ENCODE results near the gene WDR81. TPM values are rescaled to one million over a fixed set of nuclear protein-coding genes. Genes with fewer than 3 reads are reported as not detected.

WDR81 gene
- total RNA-seq, 1 experiment from 2014 or later: 20.5 TPM

DNA sequence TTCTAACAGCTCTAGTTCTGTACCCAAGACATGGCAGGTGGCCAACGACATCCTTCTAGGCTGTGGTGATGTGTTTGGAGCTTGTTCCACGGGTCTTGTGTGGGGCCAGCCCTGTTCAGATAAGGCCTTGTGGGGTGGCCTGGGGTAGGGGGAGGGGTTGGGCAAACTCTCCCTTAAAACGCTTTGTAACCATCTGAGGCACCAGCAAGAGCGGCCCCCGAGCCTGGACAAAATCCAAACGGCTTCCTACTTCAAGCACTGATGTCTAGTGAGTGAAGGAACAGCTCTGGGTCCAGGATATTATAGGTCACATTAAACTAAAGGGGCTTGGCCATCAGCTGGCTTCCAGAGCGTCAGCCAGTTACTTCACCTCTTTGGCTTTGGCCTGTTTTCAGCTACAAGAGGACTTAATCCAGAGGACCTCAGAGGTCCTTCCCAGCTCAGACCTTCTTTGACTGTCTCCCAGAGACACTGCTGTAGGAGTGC, 49.2 kb downstream of the WDR81 start:
- no peaks in the 10 kb centered on the region for H3K9me3 ChIP-seq (ENCODE audit: insufficient read depth, low read depth)
- no peaks in the 10 kb centered on the region for H4K20me1 ChIP-seq (ENCODE audit: insufficient read depth)
- BruUV-seq (replicated peaks): no TSS peak
- peaks cover 6% of the 10 kb centered on the region; the same call in 1 of the 2 replicates for H3K4me1 ChIP-seq (replicated peaks; ENCODE audit: insufficient read depth)
- DNase-seq: no peak
- no peak for TF ChIP-seq EZH2 (IDR thresholded peaks at IDR 0.05; ENCODE audit: low read depth)
- TF ChIP-seq CTCF (conservative IDR thresholded peaks at IDR 0.05): no peak
- ChIA-PET POLR2A (ENCODE audit: unreplicated experiment) (interaction anchor here (0.6 kb wide), 2 partner anchors 270 to 425 kb away, joined by 13 to 20 read pairs; no protein-coding TSS in a partner anchor), CTCF (interaction anchor here (0.6 kb wide), 2 partner anchors 9 to 72 kb away, joined by 4 to 8 read pairs; no protein-coding TSS in a partner anchor)
- H3K4me2 ChIP-seq: no peak overlapping the region
- intact Hi-C loops (cut with micrococcal nuclease; ENCODE audit: unreplicated experiment): no loop called here
- H3K79me2 ChIP-seq (ENCODE audit: low read depth): no peaks in the 10 kb centered on the region
- no peak overlapping the region for H3K27ac ChIP-seq
- no peaks in the 10 kb centered on the region for H3K27me3 ChIP-seq (ENCODE audit: insufficient read depth, low read depth)
- no peak overlapping the region for H3K4me3 ChIP-seq
- no peak overlapping the region for H2AFZ ChIP-seq
- no peaks in the 10 kb centered on the region for H3K9me2 ChIP-seq (ENCODE audit: insufficient read depth)
- no peaks in the 10 kb centered on the region for H3K36me3 ChIP-seq (ENCODE audit: low read depth)
- H3F3A ChIP-seq (ENCODE audit: insufficient read depth, low read depth): no peaks in the 10 kb centered on the region

GRCh38 chr17:1774390-1775176, 50.1 kb downstream of the WDR81 start:
- no peaks in the 10 kb centered on the region for H3K36me3 ChIP-seq (ENCODE audit: low read depth)
- no peaks in the 10 kb centered on the region for H4K20me1 ChIP-seq (ENCODE audit: insufficient read depth)
- BruUV-seq (replicated peaks): no TSS peak
- no peak overlapping the region for H2AFZ ChIP-seq
- POLR2A ChIA-PET (ENCODE audit: unreplicated experiment): no interaction called here
- H3K9me2 ChIP-seq (ENCODE audit: insufficient read depth): no peaks in the 10 kb centered on the region
- H3K4me3 ChIP-seq: no peak overlapping the region
- DNase-seq: no peak
- H3K27ac ChIP-seq: no peak overlapping the region
- H3K4me1 ChIP-seq (replicated peaks; ENCODE audit: insufficient read depth): peaks cover 5% of the 10 kb centered on the region; the same call in 1 of the 2 replicates
- no peaks in the 10 kb centered on the region for H3K79me2 ChIP-seq (ENCODE audit: low read depth)
- H3K27me3 ChIP-seq (ENCODE audit: insufficient read depth, low read depth): no peaks in the 10 kb centered on the region
- no peaks in the 10 kb centered on the region for H3F3A ChIP-seq (ENCODE audit: insufficient read depth, low read depth)
- TF ChIP-seq CTCF (conservative IDR thresholded peaks at IDR 0.05) (no peak), EZH2 (IDR thresholded peaks at IDR 0.05; ENCODE audit: low read depth) (no peak)
- no peaks in the 10 kb centered on the region for H3K9me3 ChIP-seq (ENCODE audit: insufficient read depth, low read depth)
- no peak overlapping the region for H3K4me2 ChIP-seq
- intact Hi-C loops (cut with micrococcal nuclease; ENCODE audit: unreplicated experiment): no loop called here
- CTCF ChIA-PET: no interaction called here

DNA sequence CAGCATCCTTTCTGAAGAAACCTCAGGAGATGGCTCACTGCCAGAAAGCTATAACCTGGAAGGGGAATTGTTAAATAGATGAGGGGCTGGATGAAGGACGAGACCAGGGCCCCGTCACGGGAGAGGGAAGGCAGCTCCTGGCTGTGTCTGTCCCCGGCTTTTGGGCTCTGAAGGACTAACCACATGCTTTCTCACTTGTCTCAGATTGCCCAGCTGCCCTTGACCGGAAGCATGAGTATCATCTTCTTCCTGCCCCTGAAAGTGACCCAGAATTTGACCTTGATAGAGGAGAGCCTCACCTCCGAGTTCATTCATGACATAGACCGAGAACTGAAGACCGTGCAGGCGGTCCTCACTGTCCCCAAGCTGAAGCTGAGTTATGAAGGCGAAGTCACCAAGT, 51.8 kb downstream of the WDR81 start:
- TF ChIP-seq EZH2 (IDR thresholded peaks at IDR 0.05; ENCODE audit: low read depth) (no peak), CTCF (conservative IDR thresholded peaks at IDR 0.05) (no peak)
- CTCF ChIA-PET: no interaction called here
- H4K20me1 ChIP-seq (ENCODE audit: insufficient read depth): no peaks in the 10 kb centered on the region
- BruUV-seq (replicated peaks): no TSS peak
- no peaks in the 10 kb centered on the region for H3K9me3 ChIP-seq (ENCODE audit: insufficient read depth, low read depth)
- intact Hi-C loops (cut with micrococcal nuclease; ENCODE audit: unreplicated experiment): no loop called here
- H3K9me2 ChIP-seq (ENCODE audit: insufficient read depth): no peaks in the 10 kb centered on the region
- H3K4me2 ChIP-seq: no peak overlapping the region
- no peaks in the 10 kb centered on the region for H3K27me3 ChIP-seq (ENCODE audit: insufficient read depth, low read depth)
- H3K4me1 ChIP-seq (replicated peaks; ENCODE audit: insufficient read depth): no peaks in the 10 kb centered on the region
- H3K4me3 ChIP-seq: no peak overlapping the region
- no peaks in the 10 kb centered on the region for H3K36me3 ChIP-seq (ENCODE audit: low read depth)
- POLR2A ChIA-PET (ENCODE audit: unreplicated experiment): interaction anchor here (0.7 kb wide), 1 partner anchor 235 kb away, joined by 3 read pairs; no protein-coding TSS in a partner anchor
- H2AFZ ChIP-seq: no peak overlapping the region
- H3K79me2 ChIP-seq (ENCODE audit: low read depth): no peaks in the 10 kb centered on the region
- H3K27ac ChIP-seq: no peak overlapping the region
- DNase-seq: no peak
- peaks cover 4% of the 10 kb centered on the region; the same call in 1 of the 2 replicates for H3F3A ChIP-seq (ENCODE audit: insufficient read depth, low read depth)
